KOPT-K1 (cell line): ENCODE measurements around the gene MUC5AC.
"Not testable (repeated sequence)": the region's sequence is repeated elsewhere in the genome, so short reads cannot be mapped to it uniquely, and the experiment has no call there.

ENCODE experiments used
- H3K27ac ChIP-seq: fragments of 200-600 bp; sonication (generic); 2 replicates; pipeline ENCODE4 v1.5.1; 2016; ENCODE audit warnings: antibody characterized with exemption, mild to moderate bottlenecking, low read depth, low read length; ENCODE audit not compliant: poor library complexity, severe bottlenecking
- H3K36me3 ChIP-seq: fragments of 200-600 bp; sonication (generic); 2 replicates; pipeline ENCODE4 v1.5.1; 2017; ENCODE audit warnings: antibody characterized with exemption, mild to moderate bottlenecking, low read length, moderate library complexity; ENCODE audit not compliant: insufficient read depth
- H3K9me3 ChIP-seq: fragments of 200-600 bp; sonication (generic); 2 replicates; pipeline ENCODE4 v1.5.1; 2017; ENCODE audit warnings: antibody characterized with exemption, low read length, mild to moderate bottlenecking; ENCODE audit not compliant: insufficient read depth, poor library complexity, severe bottlenecking

MUC5AC gene

GRCh38 chr11:1184139-1184538 lies 26.4 kb downstream of the MUC5AC start:
- H3K9me3 ChIP-seq, H3K27ac ChIP-seq, H3K36me3 ChIP-seq: not testable (repeated sequence)

- H3K9me3 ChIP-seq, H3K27ac ChIP-seq, H3K36me3 ChIP-seq: not testable (repeated sequence)
Measured at GRCh38 chr11:1188451-1189130, 30.8 kb downstream of the MUC5AC start.

- not testable (repeated sequence) for H3K9me3 ChIP-seq, H3K36me3 ChIP-seq, H3K27ac ChIP-seq
Measured at GRCh38 chr11:1189816-1190215, 32.1 kb downstream of the MUC5AC start.

- not testable (repeated sequence) for H3K27ac ChIP-seq, H3K36me3 ChIP-seq, H3K9me3 ChIP-seq
Measured at GRCh38 chr11:1191786-1192470, 34.2 kb downstream of the MUC5AC start.

GRCh38 chr11:1192741-1193325 lies 35.1 kb downstream of the MUC5AC start:
- no peaks in the 10 kb centered on the region for H3K36me3 ChIP-seq
- no peak overlapping the region for H3K27ac ChIP-seq
- no peaks in the 10 kb centered on the region for H3K9me3 ChIP-seq

GRCh38 chr11:1193326-1194230 lies 35.8 kb downstream of the MUC5AC start:
- Histone ChIP-seq H3K9me3 (no peaks in the 10 kb centered on the region), H3K36me3 (no peaks in the 10 kb centered on the region), H3K27ac (no peak overlapping the region)

GRCh38 chr11:1194231-1194976 lies 36.7 kb downstream of the MUC5AC start:
- Histone ChIP-seq H3K36me3 (no peaks in the 10 kb centered on the region), H3K27ac (no peak overlapping the region), H3K9me3 (no peaks in the 10 kb centered on the region)

GRCh38 chr11:1194977-1195681 lies 37.4 kb downstream of the MUC5AC start:
- Histone ChIP-seq H3K36me3 (no peaks in the 10 kb centered on the region), H3K27ac (no peak overlapping the region), H3K9me3 (no peaks in the 10 kb centered on the region)

GRCh38 chr11:1195682-1196515 lies 38.1 kb downstream of the MUC5AC start:
- Histone ChIP-seq H3K36me3 (no peaks in the 10 kb centered on the region), H3K27ac (no peak overlapping the region), H3K9me3 (no peaks in the 10 kb centered on the region)

- Histone ChIP-seq H3K36me3 (no peaks in the 10 kb centered on the region), H3K27ac (no peak overlapping the region), H3K9me3 (no peaks in the 10 kb centered on the region)
Measured at GRCh38 chr11:1196516-1197391, 39.0 kb downstream of the MUC5AC start.

GRCh38 chr11:1197431-1197885 lies 39.7 kb downstream of the MUC5AC start:
- Histone ChIP-seq H3K9me3 (no peaks in the 10 kb centered on the region), H3K36me3 (no peaks in the 10 kb centered on the region), H3K27ac (no peak overlapping the region)

GRCh38 chr11:1197886-1198560 lies 40.3 kb downstream of the MUC5AC start:
- H3K9me3 ChIP-seq: no peaks in the 10 kb centered on the region
- H3K36me3 ChIP-seq: no peaks in the 10 kb centered on the region
- H3K27ac ChIP-seq: no peak overlapping the region
